ENCODE results near the gene EIF4G1.

The EIF4G1 gene

DNA sequence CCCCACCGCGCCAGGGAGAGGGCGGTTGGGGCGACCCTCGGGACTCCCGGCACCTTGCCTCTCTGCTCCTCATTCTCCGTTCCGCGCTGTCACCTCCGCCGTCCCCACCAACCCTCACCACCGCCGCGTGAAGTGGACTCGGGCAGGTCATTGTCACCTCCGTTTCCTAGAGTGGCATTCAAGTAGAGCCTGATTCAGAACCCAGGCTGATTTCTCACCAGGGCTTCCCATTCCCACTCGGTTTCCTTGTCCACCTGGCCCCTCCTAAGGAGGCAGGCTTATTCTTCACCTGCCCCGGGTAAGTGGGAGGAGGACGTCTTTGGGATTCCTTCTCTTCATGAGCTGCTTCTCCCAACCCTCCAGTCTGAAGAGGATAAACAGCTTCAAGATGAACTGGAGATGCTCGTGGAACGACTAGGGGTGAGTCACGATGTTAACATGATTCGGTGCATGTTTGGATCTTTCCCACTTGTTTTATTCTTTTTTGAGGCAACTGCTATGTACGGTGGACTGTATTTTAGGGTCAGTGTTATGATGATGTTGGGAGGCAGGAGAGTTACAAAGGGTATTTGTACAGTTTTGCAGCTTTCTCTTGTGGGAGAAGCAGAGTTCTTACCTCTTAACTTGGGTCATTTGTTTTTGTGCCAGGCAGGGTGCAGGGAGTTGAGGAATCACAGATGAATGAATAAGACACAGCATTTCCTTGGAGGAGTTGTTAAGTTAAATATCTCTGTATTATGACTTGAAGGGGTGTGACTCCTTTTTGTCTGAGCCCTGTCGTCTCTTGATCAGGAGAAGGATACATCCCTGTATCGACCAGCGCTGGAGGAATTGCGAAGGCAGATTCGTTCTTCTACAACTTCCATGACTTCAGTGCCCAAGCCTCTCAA is 14.7 kb upstream of the EIF4G1 start:
- in situ Hi-C loops (cut with MboI; ENCODE audit: low sequenced_read_pairs): loop anchor here (25.0 kb wide), 1 partner anchor 837 kb away; no protein-coding TSS in a partner anchor

DNA sequence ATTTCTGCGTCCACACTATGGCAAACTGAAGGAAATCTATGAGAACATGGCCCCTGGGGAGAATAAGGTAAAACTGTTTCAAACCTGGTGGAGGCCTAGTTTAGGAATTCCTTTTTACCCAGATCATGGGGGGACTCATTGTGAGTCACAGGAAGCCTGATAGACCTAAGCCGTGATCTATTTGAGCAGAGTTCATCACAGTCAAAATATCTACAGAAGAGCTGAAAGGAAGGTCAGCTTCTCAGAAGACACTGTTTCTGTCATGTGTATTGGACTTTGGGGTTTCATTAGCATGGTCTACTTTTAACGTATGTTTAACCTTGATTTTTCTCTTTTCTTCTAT is 14.1 kb upstream of the EIF4G1 start:
- in situ Hi-C loops (cut with MboI; ENCODE audit: low sequenced_read_pairs): no loop called here

DNA sequence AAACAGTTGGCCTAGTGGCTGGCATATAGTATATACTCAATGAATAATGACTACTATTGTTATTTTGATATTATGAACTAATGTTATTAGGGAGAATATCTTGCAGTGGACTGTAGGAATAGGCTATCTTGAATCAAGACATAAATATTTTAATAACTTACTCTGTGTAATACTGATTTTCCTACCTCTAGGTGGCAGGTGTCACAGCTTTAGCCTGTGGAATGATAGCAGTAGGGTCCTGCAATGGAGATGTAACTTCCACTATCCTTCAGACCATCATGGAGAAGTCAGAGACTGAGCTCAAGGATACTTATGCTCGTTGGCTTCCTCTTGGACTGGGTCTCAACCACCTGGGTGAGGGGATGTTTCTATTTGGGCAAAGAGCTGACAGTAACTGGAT is 8.8 kb upstream of the EIF4G1 start:
- in situ Hi-C loops (cut with MboI; ENCODE audit: low sequenced_read_pairs): no loop called here

DNA sequence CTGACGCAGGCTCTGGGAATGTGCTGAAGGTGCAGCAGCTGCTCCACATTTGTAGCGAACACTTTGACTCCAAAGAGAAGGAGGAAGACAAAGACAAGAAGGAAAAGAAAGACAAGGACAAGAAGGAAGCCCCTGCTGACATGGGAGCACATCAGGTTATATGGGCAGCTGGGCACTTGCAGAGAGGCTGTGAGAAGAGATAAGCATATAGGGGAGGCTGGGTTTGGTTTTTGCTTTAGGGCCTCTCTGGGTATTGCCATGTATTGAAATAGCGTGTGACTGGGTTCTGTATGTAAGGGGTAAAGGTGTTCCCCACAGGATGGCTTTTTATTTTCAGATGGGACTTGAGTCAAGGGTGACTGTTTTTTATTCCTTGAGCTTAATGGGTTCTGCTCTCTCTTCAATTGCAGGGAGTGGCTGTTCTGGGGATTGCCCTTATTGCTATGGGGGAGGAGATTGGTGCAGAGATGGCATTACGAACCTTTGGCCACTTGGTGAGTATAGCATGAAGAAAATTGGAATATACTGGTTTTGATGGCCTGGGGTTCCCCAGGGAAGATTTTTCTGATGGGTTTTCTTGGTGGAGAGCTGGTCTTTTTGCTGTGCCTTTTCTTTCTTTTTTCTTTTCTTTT is 7.9 kb upstream of the EIF4G1 start:
- in situ Hi-C loops (cut with MboI; ENCODE audit: low sequenced_read_pairs): no loop called here

DNA sequence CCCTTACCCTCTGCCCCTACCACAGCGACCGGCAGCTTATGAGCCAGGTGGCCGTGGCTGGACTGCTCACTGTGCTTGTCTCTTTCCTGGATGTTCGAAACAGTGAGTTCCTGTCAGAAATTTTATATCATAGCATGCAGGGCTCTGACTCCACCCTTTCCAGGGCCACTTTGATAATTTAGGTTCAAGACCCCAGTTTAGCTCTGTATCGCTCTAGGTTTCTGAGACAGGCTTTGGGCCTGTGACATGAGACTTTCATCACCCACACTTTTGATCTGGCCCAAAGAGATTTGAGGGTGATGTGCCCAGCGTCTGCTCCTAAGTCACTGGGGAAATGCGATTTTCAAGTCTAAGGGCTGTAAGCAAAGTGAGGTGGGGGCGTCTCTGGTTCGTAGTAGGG is 6.5 kb upstream of the EIF4G1 start:
- in situ Hi-C loops (cut with MboI; ENCODE audit: low sequenced_read_pairs): no loop called here

DNA sequence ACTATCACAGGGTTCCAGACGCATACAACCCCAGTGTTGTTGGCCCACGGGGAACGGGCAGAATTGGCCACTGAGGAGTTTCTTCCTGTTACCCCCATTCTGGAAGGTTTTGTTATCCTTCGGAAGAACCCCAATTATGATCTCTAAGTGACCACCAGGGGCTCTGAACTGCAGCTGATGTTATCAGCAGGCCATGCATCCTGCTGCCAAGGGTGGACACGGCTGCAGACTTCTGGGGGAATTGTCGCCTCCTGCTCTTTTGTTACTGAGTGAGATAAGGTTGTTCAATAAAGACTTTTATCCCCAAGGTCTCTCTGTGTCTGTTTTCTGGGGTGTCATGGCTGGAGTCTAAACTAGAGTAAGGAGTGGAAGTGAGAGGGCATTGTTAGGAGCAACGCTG is 5.7 kb upstream of the EIF4G1 start:
- in situ Hi-C loops (cut with MboI; ENCODE audit: low sequenced_read_pairs): no loop called here

DNA sequence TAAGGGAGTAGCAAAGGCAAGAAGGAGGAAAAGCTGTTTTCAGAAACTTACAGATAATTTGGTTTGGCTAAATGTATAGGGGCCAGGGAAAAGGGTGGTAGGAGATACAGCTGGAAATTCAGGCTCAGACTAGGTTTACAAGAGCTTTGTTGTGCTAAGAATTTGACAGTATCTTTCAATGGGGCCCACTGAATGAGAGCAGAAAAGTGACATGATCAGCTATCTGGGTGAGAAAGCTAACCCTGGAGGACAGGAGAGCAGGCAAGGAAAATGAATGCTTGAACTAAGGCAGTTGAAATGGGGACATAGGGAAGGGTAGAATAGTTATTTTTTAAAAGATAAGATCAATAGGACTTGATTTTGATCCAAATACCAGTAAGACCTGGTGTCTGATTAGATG is 2.8 kb upstream of the EIF4G1 start:
- in situ Hi-C loops (cut with MboI; ENCODE audit: low sequenced_read_pairs): no loop called here

DNA sequence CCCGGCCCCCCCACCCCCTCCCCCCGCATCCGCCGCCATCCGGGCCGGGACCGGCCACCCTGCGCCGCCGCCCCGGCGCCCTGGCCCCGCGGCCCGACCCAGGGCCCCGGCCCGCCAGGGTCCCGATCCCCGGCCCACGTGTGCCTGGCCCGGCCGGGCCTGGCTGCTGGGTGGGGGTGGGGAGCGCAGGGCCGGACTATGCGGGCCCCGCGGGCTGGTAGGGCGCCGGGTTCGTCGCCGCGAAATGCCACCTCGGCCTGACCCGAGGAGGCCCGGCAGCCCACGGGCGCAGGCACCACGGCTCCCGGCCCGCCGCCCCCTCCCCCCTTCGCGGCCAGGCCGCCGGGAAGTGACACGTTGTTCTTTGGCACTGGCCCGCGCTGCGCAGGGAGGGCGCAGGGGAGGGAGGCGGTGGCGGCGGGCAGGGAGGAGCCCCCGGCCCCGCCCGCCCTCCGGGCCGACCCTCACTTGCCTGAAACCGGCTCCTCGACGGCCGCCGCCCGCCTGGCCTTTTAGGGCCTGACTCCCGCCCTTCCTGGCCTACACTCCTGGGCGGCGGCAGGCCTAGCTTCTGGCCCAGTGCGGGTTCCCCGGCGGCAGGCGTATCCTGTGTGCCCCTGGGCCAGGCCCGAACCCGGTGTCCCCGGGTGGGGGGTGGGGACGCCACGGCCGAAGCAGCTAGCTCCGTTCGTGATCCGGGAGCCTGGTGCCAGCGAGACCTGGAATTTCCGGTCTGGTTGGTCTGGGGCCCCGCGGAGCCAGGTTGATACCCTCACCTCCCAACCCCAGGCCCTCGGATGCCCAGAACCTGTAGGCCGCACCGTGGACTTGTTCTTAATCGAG is 515 bp downstream of the EIF4G1 start:
- in situ Hi-C loops (cut with MboI; ENCODE audit: low sequenced_read_pairs): no loop called here

DNA sequence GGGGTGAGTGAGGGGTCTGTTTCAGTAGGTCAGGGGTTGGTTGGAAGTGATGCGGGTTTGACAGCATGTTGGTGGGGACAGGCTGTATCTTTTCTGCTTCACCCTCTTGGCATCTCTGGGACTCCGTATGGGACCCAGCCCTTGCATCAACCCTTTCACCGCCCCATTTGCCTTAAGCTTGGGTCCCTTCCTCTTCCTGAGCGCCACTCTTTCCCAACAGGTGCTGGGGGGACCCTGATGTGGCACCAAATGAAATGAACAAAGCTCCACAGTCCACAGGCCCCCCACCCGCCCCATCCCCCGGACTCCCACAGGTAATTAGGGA is 1.1 kb downstream of the EIF4G1 start:
- in situ Hi-C loops (cut with MboI; ENCODE audit: low sequenced_read_pairs): no loop called here

DNA sequence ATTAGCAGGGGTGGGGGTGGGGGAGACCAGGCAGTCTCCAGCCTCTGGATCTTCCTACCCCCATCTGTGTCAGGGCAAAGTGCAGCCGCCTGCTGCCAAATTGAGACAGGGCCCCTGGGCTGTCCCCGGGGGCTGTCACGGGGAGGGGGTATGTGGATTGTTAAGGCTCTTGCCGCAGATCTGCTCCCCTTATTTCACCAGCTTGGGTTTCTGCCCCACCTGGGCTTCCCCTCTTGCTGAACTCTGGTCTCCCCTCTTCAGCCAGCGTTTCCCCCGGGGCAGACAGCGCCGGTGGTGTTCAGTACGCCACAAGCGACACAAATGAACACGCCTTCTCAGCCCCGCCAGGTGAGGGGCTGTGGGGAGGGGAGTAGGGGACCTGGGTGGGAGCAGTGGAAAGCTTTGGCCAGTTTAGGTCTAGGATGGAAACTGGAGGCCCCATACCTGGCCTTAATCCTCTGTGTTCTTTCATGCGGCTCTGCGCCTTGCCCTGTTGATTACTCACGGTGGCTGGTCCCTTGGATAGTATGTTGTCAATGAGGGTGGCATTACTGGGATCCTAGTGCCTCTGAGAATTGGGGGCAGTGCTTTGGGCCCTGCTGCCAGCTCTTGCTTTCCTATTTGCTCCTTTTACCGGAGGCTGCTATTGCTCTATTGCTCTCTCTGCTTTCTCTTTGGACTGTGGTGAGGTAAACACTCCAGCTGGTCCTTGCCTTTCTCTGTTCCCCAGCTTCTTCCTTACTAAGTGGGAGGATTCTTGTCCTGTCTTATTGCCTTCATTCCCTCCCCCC is 1.7 kb downstream of the EIF4G1 start:
- in situ Hi-C loops (cut with MboI; ENCODE audit: low sequenced_read_pairs): no loop called here

DNA sequence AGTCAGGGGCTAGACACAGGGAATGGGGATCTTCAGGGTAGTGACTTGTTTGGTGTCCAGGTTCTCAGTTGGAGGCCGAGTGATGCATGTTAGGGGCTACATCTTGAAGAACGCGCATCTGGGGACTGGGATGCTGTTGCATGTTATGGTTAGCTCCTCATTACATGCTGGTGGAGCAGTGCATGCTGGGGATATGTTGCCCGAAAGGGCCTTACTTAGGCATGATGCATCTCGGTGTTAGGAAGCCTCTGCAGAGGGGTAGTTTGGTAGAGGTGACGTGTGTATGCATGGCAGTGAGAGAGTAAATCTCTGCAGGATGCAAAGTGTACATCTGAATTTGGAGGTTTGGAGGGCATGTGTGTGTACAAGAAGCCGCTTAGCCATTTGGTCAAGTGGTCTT is 2.4 kb downstream of the EIF4G1 start:
- in situ Hi-C loops (cut with MboI; ENCODE audit: low sequenced_read_pairs): no loop called here

DNA sequence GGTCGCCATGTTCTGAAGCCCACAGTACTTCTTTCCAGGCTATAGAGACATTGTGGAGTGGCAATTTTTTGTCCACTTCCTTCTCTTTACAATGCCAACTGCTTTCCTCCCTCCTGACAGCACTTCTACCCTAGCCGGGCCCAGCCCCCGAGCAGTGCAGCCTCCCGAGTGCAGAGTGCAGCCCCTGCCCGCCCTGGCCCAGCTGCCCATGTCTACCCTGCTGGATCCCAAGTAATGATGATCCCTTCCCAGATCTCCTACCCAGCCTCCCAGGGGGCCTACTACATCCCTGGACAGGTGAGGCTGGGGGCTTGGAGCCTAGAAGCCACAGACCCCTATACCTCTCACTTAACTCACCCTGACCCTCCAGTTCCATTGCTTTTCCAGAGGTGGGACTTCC is 2.8 kb downstream of the EIF4G1 start:
- in situ Hi-C loops (cut with MboI; ENCODE audit: low sequenced_read_pairs): no loop called here

DNA sequence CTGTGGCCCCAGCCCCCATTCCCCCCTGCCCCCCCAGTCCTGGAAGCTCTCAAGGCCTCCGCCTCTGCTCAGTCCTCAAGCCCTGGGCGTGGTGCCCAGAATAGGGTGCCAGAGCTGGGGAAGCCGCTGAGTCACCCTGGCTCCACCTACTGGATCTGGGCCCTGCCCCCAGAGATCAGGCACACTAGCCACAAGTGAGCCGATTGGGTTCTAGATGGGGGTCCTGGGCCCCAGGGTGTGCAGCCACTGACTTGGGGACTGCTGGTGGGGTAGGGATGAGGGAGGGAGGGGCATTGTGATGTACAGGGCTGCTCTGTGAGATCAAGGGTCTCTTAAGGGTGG is 5.7 kb downstream of the EIF4G1 start:
- in situ Hi-C loops (cut with MboI; ENCODE audit: low sequenced_read_pairs): no loop called here

DNA sequence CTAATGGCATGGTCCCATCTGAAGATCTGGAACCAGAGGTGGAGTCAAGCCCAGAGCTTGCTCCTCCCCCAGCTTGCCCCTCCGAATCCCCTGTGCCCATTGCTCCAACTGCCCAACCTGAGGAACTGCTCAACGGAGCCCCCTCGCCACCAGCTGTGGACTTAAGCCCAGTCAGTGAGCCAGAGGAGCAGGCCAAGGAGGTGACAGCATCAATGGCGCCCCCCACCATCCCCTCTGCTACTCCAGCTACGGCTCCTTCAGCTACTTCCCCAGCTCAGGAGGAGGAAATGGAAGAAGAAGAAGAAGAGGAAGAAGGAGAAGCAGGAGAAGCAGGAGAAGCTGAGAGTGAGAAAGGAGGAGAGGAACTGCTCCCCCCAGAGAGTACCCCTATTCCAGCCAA is 7.3 kb downstream of the EIF4G1 start:
- in situ Hi-C loops (cut with MboI; ENCODE audit: low sequenced_read_pairs): no loop called here

DNA sequence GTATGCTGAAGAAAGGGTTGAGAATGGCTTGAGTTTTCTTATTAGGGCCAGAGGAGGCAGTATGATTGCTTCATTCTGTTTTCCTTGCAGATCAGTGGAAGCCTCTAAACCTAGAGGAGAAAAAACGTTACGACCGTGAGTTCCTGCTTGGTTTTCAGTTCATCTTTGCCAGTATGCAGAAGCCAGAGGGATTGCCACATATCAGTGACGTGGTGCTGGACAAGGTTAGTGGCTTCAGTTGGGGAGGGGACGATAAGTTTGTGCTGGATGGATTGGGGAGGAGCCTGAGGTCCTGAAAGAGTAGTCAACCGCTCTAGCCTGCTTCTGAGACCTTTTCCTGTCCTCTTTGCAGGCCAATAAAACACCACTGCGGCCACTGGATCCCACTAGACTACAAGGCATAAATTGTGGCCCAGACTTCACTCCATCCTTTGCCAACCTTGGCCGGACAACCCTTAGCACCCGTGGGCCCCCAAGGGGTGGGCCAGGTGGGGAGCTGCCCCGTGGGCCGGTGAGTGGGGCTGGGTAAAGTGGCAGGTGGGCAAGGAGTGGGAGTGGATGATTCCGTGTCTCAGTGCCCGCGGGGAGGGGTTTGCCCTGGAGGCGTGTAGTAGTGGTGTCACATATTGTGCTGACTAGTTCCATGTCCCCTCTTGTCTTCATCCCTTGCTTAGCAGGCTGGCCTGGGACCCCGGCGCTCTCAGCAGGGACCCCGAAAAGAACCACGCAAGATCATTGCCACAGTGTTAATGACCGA is 8.5 kb downstream of the EIF4G1 start:
- in situ Hi-C loops (cut with MboI; ENCODE audit: low sequenced_read_pairs): no loop called here

DNA sequence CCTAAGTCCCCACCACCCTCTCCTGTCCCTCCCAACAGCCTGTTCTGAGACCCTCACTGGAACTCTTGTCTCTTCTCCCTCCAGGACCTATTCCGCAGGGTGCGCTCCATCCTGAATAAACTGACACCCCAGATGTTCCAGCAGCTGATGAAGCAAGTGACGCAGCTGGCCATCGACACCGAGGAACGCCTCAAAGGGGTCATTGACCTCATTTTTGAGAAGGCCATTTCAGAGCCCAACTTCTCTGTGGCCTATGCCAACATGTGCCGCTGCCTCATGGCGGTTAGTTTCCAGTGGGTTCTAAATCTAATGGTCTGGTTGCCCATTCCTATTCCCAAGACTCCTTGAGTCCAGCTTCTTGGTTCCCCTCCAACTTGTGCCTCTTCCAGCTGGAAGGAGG is 9.3 kb downstream of the EIF4G1 start:
- in situ Hi-C loops (cut with MboI; ENCODE audit: low sequenced_read_pairs): no loop called here

DNA sequence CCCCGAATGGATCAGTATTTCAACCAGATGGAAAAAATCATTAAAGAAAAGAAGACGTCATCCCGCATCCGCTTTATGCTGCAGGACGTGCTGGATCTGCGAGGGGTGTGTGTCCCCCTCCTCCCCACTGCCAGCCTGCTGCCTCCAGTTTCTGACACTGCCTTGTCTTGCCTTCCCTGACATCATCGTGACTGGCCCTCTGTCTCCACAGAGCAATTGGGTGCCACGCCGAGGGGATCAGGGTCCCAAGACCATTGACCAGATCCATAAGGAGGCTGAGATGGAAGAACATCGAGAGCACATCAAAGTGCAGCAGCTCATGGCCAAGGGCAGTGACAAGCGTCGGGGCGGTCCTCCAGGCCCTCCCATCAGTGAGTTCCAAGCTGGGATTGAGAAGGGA is 10.9 kb downstream of the EIF4G1 start:
- in situ Hi-C loops (cut with MboI; ENCODE audit: low sequenced_read_pairs): no loop called here

DNA sequence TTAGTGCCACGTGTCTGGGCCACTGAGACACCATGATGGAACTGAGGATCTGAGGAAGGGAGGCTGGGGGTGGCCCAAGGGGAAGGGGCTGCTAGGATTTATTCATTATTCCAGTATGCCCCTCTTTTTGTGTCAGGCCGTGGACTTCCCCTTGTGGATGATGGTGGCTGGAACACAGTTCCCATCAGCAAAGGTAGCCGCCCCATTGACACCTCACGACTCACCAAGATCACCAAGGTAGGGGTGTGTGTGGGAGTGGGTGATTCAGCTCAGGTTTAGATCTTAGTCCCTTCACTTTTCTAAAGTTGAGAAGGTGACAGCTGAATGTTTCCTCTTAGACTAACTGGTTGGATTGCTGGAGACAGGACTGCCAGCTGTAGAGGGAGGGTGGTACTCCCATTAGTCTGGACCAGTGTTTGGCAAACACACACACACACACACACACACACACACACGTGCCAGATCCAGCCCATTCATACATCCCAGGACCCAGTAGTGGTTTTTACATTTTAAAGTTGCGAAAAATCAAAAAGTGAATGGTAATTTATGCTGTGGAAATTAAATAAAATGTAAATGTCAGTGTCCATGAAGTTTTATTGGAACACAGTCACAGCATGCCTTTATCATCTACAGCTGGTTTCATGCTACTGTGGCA is 11.4 kb downstream of the EIF4G1 start:
- in situ Hi-C loops (cut with MboI; ENCODE audit: low sequenced_read_pairs): no loop called here

DNA sequence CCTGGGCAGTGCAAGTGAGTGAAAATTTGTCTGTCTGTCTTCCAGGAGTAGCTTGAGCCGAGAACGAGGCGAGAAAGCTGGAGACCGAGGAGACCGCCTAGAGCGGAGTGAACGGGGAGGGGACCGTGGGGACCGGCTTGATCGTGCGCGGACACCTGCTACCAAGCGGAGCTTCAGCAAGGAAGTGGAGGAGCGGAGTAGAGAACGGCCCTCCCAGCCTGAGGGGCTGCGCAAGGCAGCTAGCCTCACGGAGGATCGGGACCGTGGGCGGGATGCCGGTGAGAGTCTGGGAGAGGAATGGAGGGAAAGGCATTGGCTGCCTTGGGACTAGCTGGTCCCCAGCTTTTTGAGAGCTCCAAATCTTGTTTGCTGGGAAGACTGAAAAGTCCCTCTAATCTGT is 12.8 kb downstream of the EIF4G1 start:
- in situ Hi-C loops (cut with MboI; ENCODE audit: low sequenced_read_pairs): no loop called here

DNA sequence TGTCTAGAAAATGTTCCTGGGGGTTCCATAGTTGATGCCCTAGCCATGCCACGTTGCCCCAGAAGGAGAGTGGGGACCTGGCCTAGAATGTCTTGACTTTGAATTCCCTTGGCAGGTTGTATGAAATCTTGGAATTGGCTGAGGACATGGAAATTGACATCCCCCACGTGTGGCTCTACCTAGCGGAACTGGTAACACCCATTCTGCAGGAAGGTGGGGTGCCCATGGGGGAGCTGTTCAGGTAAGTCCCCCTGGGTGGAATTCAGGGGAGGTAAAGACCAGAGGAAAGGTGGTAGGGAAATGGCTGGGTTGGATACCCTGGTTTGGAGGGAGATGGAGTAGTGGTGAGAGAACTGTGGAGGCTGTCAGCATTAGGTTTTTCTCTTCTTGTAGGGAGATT is 14.1 kb downstream of the EIF4G1 start:
- in situ Hi-C loops (cut with MboI; ENCODE audit: low sequenced_read_pairs): no loop called here

All from HL-60/S4 (cell line).